MM.1S (cell line): ENCODE data around the gene KIAA0040.
A peak's percentile ranks its signal among the peaks of the same experiment; 100 is the strongest.

Experiments
- CTCF ChIP-seq: fragments of 300-600 bp; sonication (generic); IDR thresholded peaks from 2 replicates; pipeline ENCODE4 v1.5.1; 2016; ENCODE audit warnings: antibody characterized with exemption, low read length, mixed read lengths
- EZH2 ChIP-seq: fragments of 300-600 bp; sonication (generic); optimal IDR thresholded peaks from 2 replicates; pipeline ENCODE3; 2017; ENCODE audit warnings: low read depth, mild to moderate bottlenecking, antibody characterized with exemption, low read length, mixed read lengths
- EZH2phosphoT487 ChIP-seq: fragments of 300-600 bp; sonication (generic); IDR thresholded peaks from 2 replicates; pipeline ENCODE4 v1.6.1; 2018; ENCODE audit warnings: antibody characterized with exemption, low read length

- TF ChIP-seq CTCF (0 out of 2 replicates have a peak, but pooled peaks have one; percentile 10), EZH2 (no peak), EZH2phosphoT487 (no peak)
Observed at GRCh38 chr1:175192630-175193526, at the start of gene KIAA0040.
